T-helper 22 cell (primary cell): ENCODE results near the gene SMPD3.

Experiments used
- DNase-seq: peaks from one replicate; pipeline ENCODE4 v3.0.0-alpha.2; 2020; ENCODE audit warnings: low read depth

Gene SMPD3

DNA sequence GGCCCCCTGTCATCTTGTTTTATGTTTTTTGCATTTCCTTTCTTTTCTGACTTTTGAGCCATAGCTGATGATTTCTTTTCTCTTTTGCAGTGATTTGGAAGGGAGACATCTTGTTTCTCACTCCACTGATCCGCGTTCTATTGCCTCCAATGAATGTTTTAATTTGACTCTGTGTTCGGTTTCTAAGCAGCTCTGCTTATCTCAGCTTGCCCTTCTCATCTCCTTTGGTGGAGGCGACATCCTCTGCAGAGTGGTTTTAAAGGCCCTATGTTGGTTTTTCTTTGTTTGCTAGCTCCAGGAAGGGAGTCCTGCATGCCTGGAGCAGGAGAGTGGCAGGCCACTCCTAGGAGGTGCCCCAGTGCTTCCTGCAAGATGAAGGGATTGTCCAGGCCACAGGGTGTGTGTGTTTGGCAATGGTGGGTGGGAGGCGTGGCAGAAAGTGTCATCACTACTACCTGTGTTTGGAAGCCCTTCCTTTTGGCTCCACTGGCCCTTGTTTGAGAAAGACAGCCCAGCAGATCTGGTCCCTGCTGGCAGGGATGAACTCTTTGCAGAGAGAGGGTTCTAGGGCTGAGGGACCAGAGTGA, 13.6 kb downstream of the SMPD3 start:
- DNase-seq, result no peak

- DNase-seq, result no peak
These were observed 15.0 kb downstream of the SMPD3 start for GRCh38 chr16:68433316-68433715.

GRCh38 chr16:68432701-68433100, 15.6 kb downstream of the SMPD3 start:
- no peak for DNase-seq

DNA sequence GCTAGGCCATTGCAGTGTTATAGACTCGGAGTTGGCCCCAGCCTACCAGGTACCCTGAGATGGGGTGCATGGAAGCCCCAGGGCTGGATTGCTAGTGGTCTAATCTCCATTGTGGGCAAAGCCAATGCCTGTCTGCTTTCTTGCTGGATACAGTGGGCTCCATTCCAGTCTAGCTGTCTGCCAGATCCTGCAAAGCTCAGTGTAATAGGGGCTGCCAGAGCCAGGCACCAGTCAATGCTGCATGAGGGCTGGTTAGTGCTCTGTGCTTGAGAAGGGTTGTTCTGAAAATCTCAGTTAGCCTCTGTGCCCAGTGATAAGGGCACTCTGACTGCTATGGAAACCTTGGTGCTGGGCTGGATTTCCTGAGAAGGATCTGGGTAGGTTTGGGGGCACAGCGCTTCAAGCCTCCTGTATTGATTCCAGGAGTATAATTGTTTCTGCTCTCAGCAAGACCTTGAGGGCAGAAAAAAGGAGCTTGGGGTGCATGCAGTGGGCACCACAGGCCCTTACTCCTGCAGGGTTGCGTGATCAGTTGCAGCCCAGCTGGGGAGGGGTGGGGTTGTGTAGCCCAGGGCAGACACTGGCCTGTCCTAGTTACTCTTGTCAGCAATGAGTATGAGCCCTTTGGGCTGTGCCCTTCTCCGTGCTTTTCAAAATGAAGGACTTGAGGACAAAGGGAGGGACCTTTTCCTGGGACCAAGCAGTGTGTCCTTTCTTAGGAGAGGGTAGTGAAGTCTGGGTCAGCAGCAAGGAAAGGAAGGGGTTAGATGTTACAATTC, 19.0 kb downstream of the SMPD3 start:
- no peak for DNase-seq

- no peak for DNase-seq
These were observed 20.5 kb downstream of the SMPD3 start for GRCh38 chr16:68427649-68428303.

DNA sequence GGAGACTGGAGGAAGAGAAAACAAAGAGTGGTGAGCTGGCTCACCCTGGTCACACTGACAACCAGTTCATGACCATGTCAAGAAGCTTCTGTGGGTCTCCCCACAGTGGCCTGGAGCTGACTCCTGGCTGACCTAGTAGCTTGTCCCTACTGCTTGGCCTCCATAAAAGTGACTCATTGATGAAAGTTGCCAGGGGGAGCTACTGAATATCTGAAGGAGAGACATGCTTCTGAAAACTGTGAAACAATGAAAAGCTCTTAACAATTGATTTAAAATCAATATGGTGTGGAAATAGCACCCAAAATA, 22.0 kb downstream of the SMPD3 start:
- no peak for DNase-seq

DNA sequence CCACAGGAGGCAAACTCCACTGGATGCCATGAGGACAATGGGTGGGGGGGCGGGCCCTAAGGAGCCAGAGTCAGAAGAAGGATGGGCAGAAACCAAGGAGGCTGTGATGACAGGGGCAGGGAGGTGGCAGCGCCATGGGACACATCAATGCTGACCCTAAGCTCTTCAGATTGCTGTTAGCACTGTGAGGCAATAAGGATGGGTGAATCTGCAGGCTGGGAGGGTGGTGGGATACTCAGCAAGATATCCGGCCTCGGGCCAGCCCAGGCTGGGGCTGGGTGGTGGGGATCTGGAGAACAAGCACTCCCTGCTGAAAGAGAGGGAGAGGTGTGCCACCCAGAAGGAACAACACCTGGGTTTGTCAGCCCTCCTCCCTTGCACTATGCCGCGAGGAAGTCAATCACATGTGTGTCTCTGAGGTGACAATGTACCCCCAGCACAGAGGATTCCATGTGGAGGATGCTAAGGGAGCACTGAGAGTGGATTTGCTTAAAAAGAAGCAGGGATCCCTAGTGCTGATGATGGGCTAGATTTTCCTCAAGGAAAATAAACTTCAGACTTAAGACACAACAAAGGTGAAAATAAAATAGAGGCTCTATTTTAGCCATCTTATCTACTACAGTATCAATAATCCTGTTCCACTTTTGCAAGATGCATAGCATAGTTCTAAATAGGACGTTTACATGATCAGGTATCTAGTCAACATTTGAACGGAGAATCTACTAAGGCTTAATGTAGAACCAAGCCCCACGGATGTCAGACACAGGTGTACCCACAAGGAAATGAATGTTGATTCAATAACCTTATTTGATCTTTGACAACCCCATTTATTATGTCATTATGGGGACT, 22.6 kb downstream of the SMPD3 start:
- DNase-seq, result no peak

DNA sequence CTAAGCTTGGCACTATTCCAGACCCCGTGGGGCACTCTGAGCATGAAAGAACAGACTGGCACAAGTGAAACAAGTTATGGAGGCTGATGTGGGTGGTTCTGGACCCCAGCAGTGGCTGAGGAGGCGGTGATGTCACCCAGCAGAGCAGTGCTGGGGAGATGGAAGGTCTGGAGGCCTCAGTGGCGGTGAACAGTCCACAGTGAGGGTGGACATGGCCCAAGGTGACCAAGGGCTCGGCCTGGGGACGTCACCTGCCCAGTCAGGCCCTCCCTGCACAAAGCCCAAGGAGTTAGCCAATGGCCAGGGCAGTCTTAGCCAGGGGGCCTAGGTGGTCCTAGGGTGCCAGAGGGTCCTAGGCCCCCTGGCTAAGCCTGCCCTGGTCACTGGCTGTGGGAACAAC, 24.5 kb downstream of the SMPD3 start:
- no peak for DNase-seq

DNA sequence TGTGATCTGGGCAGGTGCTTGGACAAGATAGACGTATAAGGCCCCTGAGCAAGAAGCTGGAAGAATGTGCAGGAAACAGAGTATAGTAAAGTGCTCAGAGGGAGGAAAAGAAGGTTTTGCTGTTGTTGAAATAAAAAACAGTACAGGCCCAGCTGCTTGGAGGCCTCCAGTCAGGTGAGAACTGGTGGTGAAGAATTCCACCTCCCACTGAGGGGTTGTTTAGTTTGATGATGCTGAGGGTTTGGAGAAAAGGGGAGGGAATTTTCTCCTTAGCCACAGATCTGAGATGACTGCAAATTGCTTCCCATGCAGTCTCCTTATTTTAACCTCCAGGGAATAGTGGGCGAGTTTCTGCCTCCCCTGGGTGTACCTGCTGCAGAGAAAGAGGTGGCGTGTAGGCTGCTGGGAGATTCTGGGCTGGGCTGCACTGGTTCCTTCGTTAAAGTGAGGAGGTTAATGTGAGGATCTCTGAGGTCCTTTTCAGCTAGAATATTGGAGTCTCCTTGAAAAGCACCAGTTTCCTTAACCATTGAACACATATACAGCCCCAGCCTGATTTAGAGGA, 25.8 kb downstream of the SMPD3 start:
- DNase-seq, result no peak

- no peak for DNase-seq
These were observed 27.2 kb downstream of the SMPD3 start for GRCh38 chr16:68421076-68421475.

GRCh38 chr16:68420366-68420942, 27.9 kb downstream of the SMPD3 start:
- no peak for DNase-seq

DNA sequence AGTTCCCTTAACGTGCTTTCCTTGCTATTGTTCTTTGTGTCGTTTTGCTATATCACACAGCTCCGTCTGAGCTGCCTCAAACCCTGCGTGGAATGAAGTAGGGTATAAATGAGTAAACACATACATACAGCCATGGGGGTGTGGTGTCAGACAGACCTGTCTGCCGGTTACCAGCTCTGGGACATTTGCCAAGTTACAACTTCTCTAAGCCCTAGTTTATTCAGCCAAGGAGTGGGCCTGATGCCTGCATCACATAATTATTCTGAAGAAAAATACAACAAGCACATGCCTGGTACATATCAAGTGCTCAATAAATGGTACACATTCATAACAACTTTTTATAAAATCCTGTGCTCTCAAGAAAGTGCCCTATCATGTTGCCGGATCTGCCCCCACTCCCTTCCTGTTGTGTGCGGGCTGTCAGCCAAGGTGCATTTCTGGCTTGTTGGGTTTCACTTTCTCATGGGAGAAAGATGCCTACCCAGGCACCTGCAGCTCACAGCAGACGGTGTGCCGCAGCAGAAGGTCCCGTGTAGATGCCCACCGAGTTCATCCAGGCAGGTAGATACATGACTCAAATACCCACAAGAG, 30.5 kb downstream of the SMPD3 start:
- peak; percentile 52 for DNase-seq

DNA sequence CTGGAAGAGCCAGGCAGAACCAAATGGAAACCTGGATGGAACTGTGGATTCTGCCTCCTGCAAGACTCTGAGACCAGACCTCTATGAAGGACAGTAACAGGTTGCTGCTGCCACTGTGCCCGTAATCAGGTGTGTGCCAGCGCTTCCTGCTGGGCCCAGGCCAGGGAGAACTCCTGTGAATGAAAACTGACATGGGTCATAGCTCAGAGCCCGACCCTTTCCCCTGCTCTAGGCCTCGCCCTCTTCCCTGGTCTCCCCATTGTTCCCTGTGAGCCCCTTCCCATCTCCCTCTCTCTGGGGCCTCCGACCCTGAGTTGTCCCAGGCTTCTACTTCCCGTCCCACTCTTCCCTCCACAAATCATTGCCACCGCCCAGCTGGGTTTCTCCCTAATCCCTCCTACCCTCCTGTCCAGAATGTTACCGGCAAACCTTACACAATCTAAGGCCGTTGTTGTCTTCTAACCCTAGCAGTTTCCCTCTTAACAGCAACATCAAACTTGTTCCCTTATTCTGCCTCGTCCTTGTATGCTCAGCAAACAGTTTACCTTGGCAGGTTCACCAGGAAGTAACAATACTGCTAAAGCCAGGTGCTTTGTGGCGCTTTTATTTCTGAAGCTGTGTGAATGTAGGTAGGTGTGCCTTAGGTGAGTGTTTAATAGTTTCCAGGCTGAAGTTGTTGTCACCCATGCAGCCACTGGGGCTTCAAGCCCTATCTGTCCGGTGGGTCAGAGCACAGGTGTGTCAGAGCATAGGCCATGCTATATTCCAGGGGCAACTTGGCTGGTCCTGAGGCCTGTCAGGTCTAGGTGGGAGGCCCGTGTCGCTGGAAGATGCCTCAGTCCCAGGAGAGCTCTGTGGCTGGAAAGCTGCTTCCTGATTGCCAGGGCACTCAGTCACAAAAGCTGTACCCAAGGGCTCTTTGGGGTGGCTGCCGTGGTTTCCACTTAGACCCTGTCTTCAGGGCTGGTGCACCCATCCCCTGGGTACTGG, 32.0 kb downstream of the SMPD3 start:
- no peak for DNase-seq

GRCh38 chr16:68414581-68414980, 33.7 kb downstream of the SMPD3 start:
- no peak for DNase-seq

GRCh38 chr16:68412061-68412460, 36.2 kb downstream of the SMPD3 start:
- no peak for DNase-seq

- no peak for DNase-seq
These were observed 37.2 kb downstream of the SMPD3 start for GRCh38 chr16:68411086-68411485.

- DNase-seq, result no peak
These were observed 39.3 kb downstream of the SMPD3 start for GRCh38 chr16:68408967-68409366.

GRCh38 chr16:68408428-68408827, 39.9 kb downstream of the SMPD3 start:
- DNase-seq, result no peak

- DNase-seq, result no peak
These were observed 41.7 kb downstream of the SMPD3 start for GRCh38 chr16:68406458-68407152.
